Natural killer cell (primary cell): Measurements from ENCODE around the gene ADCY5. TPM values are rescaled to one million over a fixed set of nuclear protein-coding genes. Genes with fewer than 3 reads are reported as not detected.

Experiments used
- ATAC-seq, 3 donors: fragments of 150-1000 bp in 2 of 3; fragments of 200-7000 bp in 1 of 3; cut with Tn5 transposase; 1 replicate in 1 of 3; 2 replicates in 2 of 3; pipeline ENCODE4 v1.10.0; 2021; ENCODE audit warnings: mild to moderate bottlenecking in 2 of 3, moderate library complexity in 2 of 3
- DNase-seq, 2 donors: peaks; one replicate each; pipeline versions ENCODE4 v3.0.0 to v3.0.0-alpha.2; 2013 to 2021; ENCODE audit warnings: mixed read lengths in 1 of 2
- H3K27ac ChIP-seq: one replicate; pipeline ENCODE4 v1.5.1; 2013; ENCODE audit warnings: mild to moderate bottlenecking, low read length
- H3K27me3 ChIP-seq: one replicate; pipeline ENCODE4 v1.6.1; 2013; ENCODE audit warnings: low read length; ENCODE audit not compliant: control insufficient read depth, insufficient read depth
- H3K36me3 ChIP-seq: one replicate; pipeline ENCODE4 v1.6.1; 2013; ENCODE audit warnings: low read length; ENCODE audit not compliant: control insufficient read depth, insufficient read depth
- H3K4me1 ChIP-seq: one replicate; pipeline ENCODE4 v1.6.1; 2013; ENCODE audit warnings: low read length; ENCODE audit not compliant: control insufficient read depth, insufficient read depth
- H3K4me3 ChIP-seq: one replicate; pipeline ENCODE4 v1.5.1; 2013; ENCODE audit warnings: low read length
- H3K9me3 ChIP-seq: one replicate; pipeline ENCODE4 v1.6.1; 2013; ENCODE audit warnings: low read length; ENCODE audit not compliant: control insufficient read depth, insufficient read depth
- H3K27ac Mint-ChIP-seq, 2 donors: one replicate each; pipeline ENCODE4 v1.8.0; 2022; ENCODE audit warnings: mild to moderate bottlenecking in 2 of 2, mixed read lengths in 2 of 2, moderate library complexity in 1 of 2
- H3K27me3 Mint-ChIP-seq, 2 donors: one replicate each; pipeline ENCODE4 v1.8.0; 2022; ENCODE audit warnings: low read depth in 2 of 2, mixed read lengths in 2 of 2
- H3K36me3 Mint-ChIP-seq: one replicate; pipeline ENCODE4 v1.8.0; 2022; ENCODE audit warnings: mixed read lengths
- H3K4me1 Mint-ChIP-seq, 2 donors: one replicate each; pipeline ENCODE4 v1.8.0; 2022; ENCODE audit warnings: mixed read lengths in 2 of 2
- H3K4me3 Mint-ChIP-seq: one replicate; pipeline ENCODE4 v1.8.0; 2022; ENCODE audit warnings: mild to moderate bottlenecking, moderate library complexity, mixed read lengths
- H3K9me3 Mint-ChIP-seq, 2 donors: one replicate each; pipeline ENCODE4 v1.8.0; 2022; ENCODE audit warnings: mixed read lengths in 2 of 2
- WGBS: methylation state at CpG from one replicate; pipeline ENCODE4 v1.1.7; 2013; ENCODE audit warnings: missing lambda C conversion rate; ENCODE audit not compliant: insufficient coverage; 5-methylcytosine and 5-hydroxymethylcytosine counted together
- intact Hi-C: fragments of 100-400 bp; cut with micrococcal nuclease; formaldehyde crosslinking; loops from one replicate; pipeline ENCODE4 v1.14.2; 2022
- total RNA-seq, 4 donors: library from RNA; stranded (reverse); fragments of 120-200 nt in 1 of 4; gene quantifications; one replicate each; pipeline versions ENCODE4 v1.2.3 to v1.2.4, GENCODE V29; 2013 to 2022
- TF ChIP-seq, protein P1 (sequence below): fragments of 200-600 bp; IDR thresholded peaks from one replicate; pipeline ENCODE4 v1.8.0; 2022; ENCODE audit warnings: antibody characterized with exemption

The ADCY5 gene
- total RNA-seq, 3 donors from 2014 or later (not counting 1 experiment from before 2014, with no cell fraction given): not detected

DNA sequence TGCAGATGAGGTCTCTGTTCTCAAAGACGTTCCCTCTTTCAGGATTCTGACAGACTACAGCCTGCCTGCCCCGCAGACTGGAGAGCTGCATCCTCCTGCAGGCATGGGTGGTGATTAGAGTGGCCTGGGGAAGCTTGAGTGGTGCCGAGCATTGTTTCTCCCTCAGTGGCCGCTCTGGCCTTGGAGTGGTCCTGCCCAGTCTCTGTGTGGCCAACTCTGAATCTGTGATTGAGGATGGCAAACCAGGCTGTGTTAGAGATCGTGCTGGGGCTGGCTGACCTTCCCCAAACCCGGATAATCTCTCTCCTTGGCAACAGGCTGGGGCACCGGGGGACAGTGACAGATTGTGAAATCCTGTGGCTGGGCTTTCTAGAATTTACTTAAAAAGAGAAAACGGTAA lies 11.0 kb upstream of the ADCY5 start:
- H3K4me1 ChIP-seq: no peaks in the 10 kb centered on the region
- Mint-ChIP-seq H3K4me3 (no peak overlapping the region), H3K27ac (no peak overlapping the region), H3K4me1 (no peaks in the 10 kb centered on the region), H3K27me3 (peaks cover 27 to 57% of the 10 kb centered on the region in 2 donors), H3K36me3 (no peaks in the 10 kb centered on the region), H3K9me3 (no peaks in the 10 kb centered on the region)
- H3K9me3 ChIP-seq: no peaks in the 10 kb centered on the region
- H3K27me3 ChIP-seq: no peaks in the 10 kb centered on the region
- TF ChIP-seq, protein P1, sequence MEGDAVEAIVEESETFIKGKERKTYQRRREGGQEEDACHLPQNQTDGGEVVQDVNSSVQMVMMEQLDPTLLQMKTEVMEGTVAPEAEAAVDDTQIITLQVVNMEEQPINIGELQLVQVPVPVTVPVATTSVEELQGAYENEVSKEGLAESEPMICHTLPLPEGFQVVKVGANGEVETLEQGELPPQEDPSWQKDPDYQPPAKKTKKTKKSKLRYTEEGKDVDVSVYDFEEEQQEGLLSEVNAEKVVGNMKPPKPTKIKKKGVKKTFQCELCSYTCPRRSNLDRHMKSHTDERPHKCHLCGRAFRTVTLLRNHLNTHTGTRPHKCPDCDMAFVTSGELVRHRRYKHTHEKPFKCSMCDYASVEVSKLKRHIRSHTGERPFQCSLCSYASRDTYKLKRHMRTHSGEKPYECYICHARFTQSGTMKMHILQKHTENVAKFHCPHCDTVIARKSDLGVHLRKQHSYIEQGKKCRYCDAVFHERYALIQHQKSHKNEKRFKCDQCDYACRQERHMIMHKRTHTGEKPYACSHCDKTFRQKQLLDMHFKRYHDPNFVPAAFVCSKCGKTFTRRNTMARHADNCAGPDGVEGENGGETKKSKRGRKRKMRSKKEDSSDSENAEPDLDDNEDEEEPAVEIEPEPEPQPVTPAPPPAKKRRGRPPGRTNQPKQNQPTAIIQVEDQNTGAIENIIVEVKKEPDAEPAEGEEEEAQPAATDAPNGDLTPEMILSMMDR: no peak
- no peak overlapping the region for H3K4me3 ChIP-seq
- H3K36me3 ChIP-seq: no peaks in the 10 kb centered on the region
- intact Hi-C loops: no loop called here
- DNase-seq: no peak
- ATAC-seq: no peak
- 53% methylated on average over 8 of the region's 8 CpGs for WGBS
- H3K27ac ChIP-seq: no peak overlapping the region

DNA sequence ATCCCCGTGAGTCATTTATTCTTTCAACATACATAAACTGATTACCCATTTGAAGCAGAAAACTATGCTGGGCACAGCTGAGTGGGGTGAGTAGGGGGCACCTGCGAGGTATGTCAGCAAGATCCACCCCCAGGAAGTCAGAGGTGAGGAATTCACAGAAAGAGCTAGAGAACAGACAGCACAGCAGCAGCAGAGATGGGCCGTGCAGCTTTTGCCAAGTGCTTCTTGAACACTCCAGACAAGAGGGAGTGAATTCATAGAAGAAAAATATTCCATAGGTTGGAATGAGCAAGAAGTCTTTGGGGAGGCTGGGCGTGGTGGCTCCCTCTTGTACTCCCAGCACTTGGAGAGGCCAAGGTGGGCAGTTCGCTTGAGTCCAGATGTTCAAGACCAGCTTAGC lies 9.4 kb upstream of the ADCY5 start:
- WGBS: 84% methylated on average over 4 of the region's 5 CpGs
- H3K36me3 ChIP-seq: no peaks in the 10 kb centered on the region
- H3K9me3 Mint-ChIP-seq: no peaks in the 10 kb centered on the region
- no peaks in the 10 kb centered on the region for H3K4me1 ChIP-seq
- no peaks in the 10 kb centered on the region for H3K4me1 Mint-ChIP-seq
- TF ChIP-seq, protein P1: no peak
- DNase-seq: no peak
- peaks cover 4% of the 10 kb centered on the region for H3K27me3 ChIP-seq
- no peaks in the 10 kb centered on the region for H3K36me3 Mint-ChIP-seq
- H3K27ac ChIP-seq: no peak overlapping the region
- H3K27ac Mint-ChIP-seq: no peak overlapping the region
- no peaks in the 10 kb centered on the region for H3K9me3 ChIP-seq
- no peak overlapping the region for H3K4me3 ChIP-seq
- no peak overlapping the region for H3K4me3 Mint-ChIP-seq
- H3K27me3 Mint-ChIP-seq: peaks cover 34 to 57% of the 10 kb centered on the region in 2 donors
- intact Hi-C loops: no loop called here
- no peak for ATAC-seq

DNA sequence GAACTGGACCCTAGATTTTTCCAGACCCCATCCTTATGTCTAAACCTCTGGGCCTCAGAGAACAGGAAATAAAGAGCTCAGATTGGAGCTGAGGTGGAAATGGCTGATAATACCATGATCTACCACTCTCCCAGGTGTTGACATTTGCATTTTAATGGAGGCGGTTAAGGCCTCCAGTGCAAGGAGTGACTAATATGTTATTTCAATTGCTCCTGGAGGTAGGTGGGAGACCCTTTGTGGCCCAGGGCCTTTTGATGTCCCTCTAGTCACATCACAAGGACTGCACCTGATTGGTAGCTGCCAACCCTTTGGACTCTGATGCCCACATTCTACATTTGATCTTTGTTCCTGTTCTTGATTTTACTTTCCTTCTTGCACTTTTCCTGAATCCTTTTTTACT lies 9.0 kb upstream of the ADCY5 start:
- H3K36me3 ChIP-seq: no peaks in the 10 kb centered on the region
- H3K27me3 ChIP-seq: peaks cover 4% of the 10 kb centered on the region
- Mint-ChIP-seq H3K36me3 (no peaks in the 10 kb centered on the region), H3K9me3 (no peaks in the 10 kb centered on the region), H3K27me3 (peaks cover 34 to 57% of the 10 kb centered on the region in 2 donors), H3K4me3 (no peak overlapping the region), H3K27ac (no peak overlapping the region), H3K4me1 (no peaks in the 10 kb centered on the region)
- TF ChIP-seq, protein P1: no peak
- DNase-seq (no peak), ATAC-seq (no peak)
- H3K27ac ChIP-seq: no peak overlapping the region
- 80% methylated on average over 1 of the region's 1 CpG for WGBS
- no peak overlapping the region for H3K4me3 ChIP-seq
- no peaks in the 10 kb centered on the region for H3K9me3 ChIP-seq
- intact Hi-C loops: no loop called here
- no peaks in the 10 kb centered on the region for H3K4me1 ChIP-seq

DNA sequence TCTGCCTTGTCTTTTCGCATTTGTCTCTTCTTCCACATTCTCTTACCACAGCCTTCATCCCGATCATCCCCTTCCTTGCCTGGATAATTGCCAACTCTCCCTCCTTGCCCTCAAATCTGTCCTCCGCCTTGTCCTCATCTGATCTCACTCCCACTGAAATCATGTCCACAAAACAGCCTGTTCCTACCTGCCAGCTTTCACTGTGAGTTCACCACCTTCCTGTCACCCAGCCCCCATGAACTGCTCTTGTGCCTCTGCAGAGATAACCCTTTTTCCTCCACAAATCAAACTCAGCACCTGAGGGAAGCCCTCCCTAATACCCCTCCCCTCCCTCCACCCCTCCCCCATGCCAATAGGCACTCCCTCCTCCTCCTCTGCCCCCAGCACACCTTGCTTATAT lies 4.8 kb upstream of the ADCY5 start:
- Mint-ChIP-seq H3K4me1 (peaks cover 0 to 6% of the 10 kb centered on the region in 2 donors), H3K9me3 (no peaks in the 10 kb centered on the region), H3K27ac (no peak overlapping the region), H3K4me3 (no peak overlapping the region), H3K36me3 (no peaks in the 10 kb centered on the region), H3K27me3 (peaks cover 36 to 54% of the 10 kb centered on the region in 2 donors)
- intact Hi-C loops: no loop called here
- Histone ChIP-seq H3K4me1 (peaks cover 5% of the 10 kb centered on the region), H3K9me3 (no peaks in the 10 kb centered on the region), H3K4me3 (no peak overlapping the region), H3K27ac (no peak overlapping the region), H3K36me3 (no peaks in the 10 kb centered on the region), H3K27me3 (peaks cover 11% of the 10 kb centered on the region)
- DNase-seq: no peak
- TF ChIP-seq, protein P1: no peak
- 80% methylated on average over 3 of the region's 3 CpGs for WGBS
- ATAC-seq: no peak
